Spleen (tissue), 11 donors: ENCODE measurements around the gene HOXD10. TPM values are rescaled to one million over a fixed set of nuclear protein-coding genes. Genes with fewer than 3 reads are reported as not detected.

Source experiments
- DNase-seq: peaks from one replicate; pipeline ENCODE4 v3.0.0-alpha.2; 2020
- H3K27ac ChIP-seq, 8 donors: fragments of 200-600 bp; sonication (generic) in 7 of 8; 1 replicate in 4 of 8; 2 replicates in 4 of 8; pipeline versions ENCODE4 v1.5.0 to v1.8.0; 2016 to 2021; ENCODE audit warnings: inconsistent platforms in 4 of 8, mild to moderate bottlenecking in 4 of 8, moderate library complexity in 1 of 8
- H3K27me3 ChIP-seq, 7 donors: fragments of 200-600 bp; sonication (generic) in 6 of 7; replicated peaks in 1 of 7; 1 replicate in 4 of 7; 2 replicates in 3 of 7; pipeline versions ENCODE4 v1.5.0 to v1.8.0; 2016 to 2021; ENCODE audit warnings: inconsistent platforms in 3 of 7, mild to moderate bottlenecking in 1 of 7
- H3K36me3 ChIP-seq, 6 donors: fragments of 200-600 bp; sonication (generic) in 5 of 6; 1 replicate in 4 of 6; 2 replicates in 2 of 6; pipeline versions ENCODE4 v1.5.0 to v1.8.0; 2016 to 2021; ENCODE audit warnings: inconsistent platforms in 2 of 6
- H3K4me1 ChIP-seq, 6 donors: fragments of 200-600 bp; sonication (generic) in 5 of 6; 1 replicate in 3 of 6; 2 replicates in 3 of 6; pipeline versions ENCODE4 v1.5.0 to v1.8.0; 2016 to 2021; ENCODE audit warnings: inconsistent platforms in 3 of 6
- H3K4me3 ChIP-seq, 8 donors: fragments of 200-600 bp; sonication (generic) in 7 of 8; 1 replicate in 4 of 8; 2 replicates in 4 of 8; pipeline versions ENCODE4 v1.5.0 to v1.8.0; 2016 to 2021; ENCODE audit warnings: inconsistent platforms in 4 of 8, mild to moderate bottlenecking in 4 of 8, moderate library complexity in 2 of 8
- H3K9me3 ChIP-seq, 8 donors: fragments of 200-600 bp; sonication (generic) in 7 of 8; 1 replicate in 4 of 8; 2 replicates in 4 of 8; pipeline versions ENCODE4 v1.5.0 to v1.8.0; 2016 to 2021; ENCODE audit warnings: inconsistent platforms in 4 of 8
- CTCF ChIP-seq, 11 experiments: fragments of 200-600 bp in 7 of 11; fragments of 450-650 bp in 4 of 11; sonication (generic) in 4 of 11; IDR thresholded peaks in 8 of 11; conservative IDR thresholded peaks in 3 of 11; 1 replicate in 7 of 11; 2 replicates in 4 of 11; pipeline versions ENCODE4 v1.4.0 to v1.8.0; 2016 to 2021; ENCODE audit warnings: antibody characterized with exemption in 11 of 11, inconsistent platforms in 4 of 11, mild to moderate bottlenecking in 1 of 11
- POLR2A ChIP-seq, 3 donors: fragments of 450-650 bp; IDR thresholded peaks; one replicate each; pipeline ENCODE4 v1.5.1; 2017; ENCODE audit warnings: antibody characterized with exemption in 3 of 3, mild to moderate bottlenecking in 1 of 3
- POLR2AphosphoS5 ChIP-seq, 3 donors: sonication (generic); formaldehyde crosslinking; IDR thresholded peaks; one replicate each; pipeline ENCODE4 v1.5.1; 2017; ENCODE audit warnings: antibody characterized with exemption in 3 of 3
- WGBS, 5 donors: extraction: QIAGEN DNeasy Blood & Tissue Kit in 3 of 5; methylation state at CpG; one replicate each; pipeline versions ENCODE4 v1.1.5 to v1.1.7; 2013 to 2018; 5-methylcytosine and 5-hydroxymethylcytosine counted together
- intact Hi-C: fragments of 100-400 bp; cut with DNase I; formaldehyde crosslinking; loops from one replicate; pipeline ENCODE4 v1.15.0; 2023; ENCODE audit warnings: low total_unique reads
- polyA plus RNA-seq, 3 donors: library from polyadenylated mRNA; stranded (reverse); fragments of 200-250 nt; gene quantifications; one replicate each; pipeline ENCODE4 v1.2.1, GENCODE V29; 2013
- total RNA-seq, 7 donors: library from RNA; depleted of rRNA in 3 of 7; stranded (reverse); fragments of >200 nt in 3 of 7; fragmentation: NEBNext Ultra II Directional in 4 of 7; extraction: Animal tissue kit (Norgen Biotek cat#: 25700) in 4 of 7; gene quantifications; one replicate each; pipeline versions ENCODE4 v1.1.0 to v1.2.1, GENCODE V29; 2016 to 2021
- donor health status: healthy with polysubstance abuse.
- donor health status: DM: no; HTN: no; CAD: no; lungs with moderate emphysema.
- donor health status: DM: no; HTN: no; CAD: no.
- donor health status: Bipolar disorder and iron deficiency.
- donor health status: healthy.
- donor health status: DM: no; HTN: no; CAD: no.
- donor health status: DM: yes; HTN: yes; CAD: no.

The HOXD10 gene
- total and polyA plus RNA-seq, 10 donors = 0.06 TPM; not detected in 9

- 5 to 10% (median 6%) methylated on average over 17 of the region's 17 CpGs for WGBS, 5 donors
- Histone ChIP-seq H3K9me3 (peaks cover 0 to 10% (median 0%) of the 10 kb centered on the region in 8 donors), H3K36me3 (no peaks in the 10 kb centered on the region), H3K27me3 (peaks cover 20 to 100% (median 99%) of the 10 kb centered on the region in 7 donors), H3K4me3 (peak overlapping the region in 1 of 8 donors; percentile 30), H3K4me1 (peaks cover 15 to 68% (median 41%) of the 10 kb centered on the region in 6 donors), H3K27ac (no peak overlapping the region)
- TF ChIP-seq CTCF (IDR thresholded peaks at IDR 0.05 in 8 of 11, conservative IDR thresholded peaks at IDR 0.05 in 3 of 11) (no peak), POLR2AphosphoS5 (IDR thresholded peaks at IDR 0.05) (no peak), POLR2A (IDR thresholded peaks at IDR 0.05) (no peak)
- no peak for DNase-seq
- intact Hi-C loops = loop anchor here (5.0 kb wide), 1 partner anchor 417 kb away; no protein-coding TSS in a partner anchor
These were observed 12.7 kb upstream of the HOXD10 start for GRCh38 chr2:176103742-176104315.

- H3K4me1 ChIP-seq = peaks cover 15 to 66% (median 41%) of the 10 kb centered on the region in 6 donors
- H3K27ac ChIP-seq = no peak overlapping the region
- intact Hi-C loops = loop anchor here (5.0 kb wide), 1 partner anchor 417 kb away; no protein-coding TSS in a partner anchor
- peaks cover 27 to 100% (median 99%) of the 10 kb centered on the region in 7 donors for H3K27me3 ChIP-seq
- TF ChIP-seq POLR2AphosphoS5 (IDR thresholded peaks at IDR 0.05) (no peak), POLR2A (IDR thresholded peaks at IDR 0.05) (no peak), CTCF (IDR thresholded peaks at IDR 0.05 in 8 of 11, conservative IDR thresholded peaks at IDR 0.05 in 3 of 11) (no peak)
- WGBS, 5 donors = 5 to 17% (median 7%) methylated on average over 32 to 56 of the region's 56 CpGs
- H3K4me3 ChIP-seq = peak overlapping the region in 1 of 8 donors; percentile 30
- no peak for DNase-seq
- peaks cover 0 to 10% (median 0%) of the 10 kb centered on the region in 8 donors for H3K9me3 ChIP-seq
- no peaks in the 10 kb centered on the region for H3K36me3 ChIP-seq
These were observed 12.1 kb upstream of the HOXD10 start for GRCh38 chr2:176104316-176105077.

GRCh38 chr2:176105078-176105729 lies 11.4 kb upstream of the HOXD10 start:
- intact Hi-C loops = no loop called here
- no peak for DNase-seq
- WGBS, 5 donors = 8 to 11% (median 10%) methylated on average over 25 of the region's 25 CpGs

More at GRCh38 chr2:176105078-176105729, 11.4 kb upstream of the HOXD10 start:
- H3K36me3 ChIP-seq = no peaks in the 10 kb centered on the region
- peaks cover 0 to 8% (median 0%) of the 10 kb centered on the region in 8 donors for H3K9me3 ChIP-seq
- H3K4me1 ChIP-seq = peaks cover 12 to 59% (median 38%) of the 10 kb centered on the region in 6 donors
- peak overlapping the region in 1 of 8 donors; percentile 30 for H3K4me3 ChIP-seq
- H3K27ac ChIP-seq = no peak overlapping the region
- H3K27me3 ChIP-seq = peaks cover 23 to 100% (median 99%) of the 10 kb centered on the region in 7 donors
- TF ChIP-seq POLR2AphosphoS5 (IDR thresholded peaks at IDR 0.05) (no peak), POLR2A (IDR thresholded peaks at IDR 0.05) (no peak), CTCF (IDR thresholded peaks at IDR 0.05 in 8 of 11, conservative IDR thresholded peaks at IDR 0.05 in 3 of 11) (no peak)
